MM.1S (cell line): ENCODE measurements around the gene SLC25A48.

ENCODE experiments used
- EZH2 ChIP-seq: fragments of 300-600 bp; sonication (generic); optimal IDR thresholded peaks from 2 replicates; pipeline ENCODE3; 2017; ENCODE audit warnings: low read depth, mild to moderate bottlenecking, antibody characterized with exemption, low read length, mixed read lengths
- EZH2phosphoT487 ChIP-seq: fragments of 300-600 bp; sonication (generic); IDR thresholded peaks from 2 replicates; pipeline ENCODE4 v1.6.1; 2018; ENCODE audit warnings: antibody characterized with exemption, low read length
- TF ChIP-seq, protein P1 (sequence below): fragments of 300-600 bp; sonication (generic); IDR thresholded peaks from 2 replicates; pipeline ENCODE4 v1.5.1; 2016; ENCODE audit warnings: antibody characterized with exemption, low read length, mixed read lengths

- TF ChIP-seq, protein P1, sequence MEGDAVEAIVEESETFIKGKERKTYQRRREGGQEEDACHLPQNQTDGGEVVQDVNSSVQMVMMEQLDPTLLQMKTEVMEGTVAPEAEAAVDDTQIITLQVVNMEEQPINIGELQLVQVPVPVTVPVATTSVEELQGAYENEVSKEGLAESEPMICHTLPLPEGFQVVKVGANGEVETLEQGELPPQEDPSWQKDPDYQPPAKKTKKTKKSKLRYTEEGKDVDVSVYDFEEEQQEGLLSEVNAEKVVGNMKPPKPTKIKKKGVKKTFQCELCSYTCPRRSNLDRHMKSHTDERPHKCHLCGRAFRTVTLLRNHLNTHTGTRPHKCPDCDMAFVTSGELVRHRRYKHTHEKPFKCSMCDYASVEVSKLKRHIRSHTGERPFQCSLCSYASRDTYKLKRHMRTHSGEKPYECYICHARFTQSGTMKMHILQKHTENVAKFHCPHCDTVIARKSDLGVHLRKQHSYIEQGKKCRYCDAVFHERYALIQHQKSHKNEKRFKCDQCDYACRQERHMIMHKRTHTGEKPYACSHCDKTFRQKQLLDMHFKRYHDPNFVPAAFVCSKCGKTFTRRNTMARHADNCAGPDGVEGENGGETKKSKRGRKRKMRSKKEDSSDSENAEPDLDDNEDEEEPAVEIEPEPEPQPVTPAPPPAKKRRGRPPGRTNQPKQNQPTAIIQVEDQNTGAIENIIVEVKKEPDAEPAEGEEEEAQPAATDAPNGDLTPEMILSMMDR = no peak
- TF ChIP-seq EZH2 = no peak
- TF ChIP-seq EZH2phosphoT487 = no peak
Observed at GRCh38 chr5:135930029-135930948, 95.8 kb downstream of the SLC25A48 start.
